Uterus (tissue), 4 donors: ENCODE data around the gene PCP4L1. TPM values are rescaled to one million over a fixed set of nuclear protein-coding genes. Genes with fewer than 3 reads are reported as not detected.
"Not testable (repeated sequence)": the region's sequence is repeated elsewhere in the genome, so short reads cannot be mapped to it uniquely, and the experiment has no call there.

Experiments used
- DNase-seq, 2 donors: peaks; one replicate each; pipeline ENCODE4 v3.0.0-alpha.2; 2019 to 2020
- H3K27ac ChIP-seq, 2 donors: fragments of 200-600 bp; sonication (generic); 1 replicate in 1 of 2; 2 replicates in 1 of 2; pipeline ENCODE4 v1.5.1; 2016 to 2018
- H3K27me3 ChIP-seq, 2 donors: fragments of 200-600 bp; sonication (generic); one replicate each; pipeline ENCODE4 v1.5.1; 2018 to 2019; ENCODE audit warnings: control low read depth in 1 of 2
- H3K36me3 ChIP-seq, 2 donors: fragments of 200-600 bp; sonication (generic); one replicate each; pipeline ENCODE4 v1.5.1; 2019; ENCODE audit warnings: control low read depth in 1 of 2
- H3K4me1 ChIP-seq, 2 donors: fragments of 200-600 bp; sonication (generic); one replicate each; pipeline ENCODE4 v1.5.1; 2018 to 2019; ENCODE audit warnings: control low read depth in 1 of 2
- H3K4me3 ChIP-seq, 2 donors: fragments of 200-600 bp; sonication (generic); 1 replicate in 1 of 2; 2 replicates in 1 of 2; pipeline ENCODE4 v1.5.1; 2018 to 2019; ENCODE audit warnings: mild to moderate bottlenecking in 1 of 2
- H3K9me3 ChIP-seq, 2 donors: fragments of 200-600 bp; sonication (generic); one replicate each; pipeline ENCODE4 v1.5.1; 2019; ENCODE audit warnings: control low read depth in 1 of 2
- CTCF ChIP-seq, 4 experiments: fragments of 200-600 bp in 2 of 4; fragments of 450-650 bp in 2 of 4; sonication (generic) in 2 of 4; IDR thresholded peaks; one replicate each; pipeline ENCODE4 v1.5.1; 2016 to 2019; ENCODE audit warnings: antibody characterized with exemption in 4 of 4, mild to moderate bottlenecking in 2 of 4, moderate library complexity in 1 of 4
- POLR2A ChIP-seq, 2 donors: fragments of 450-650 bp; IDR thresholded peaks; one replicate each; pipeline ENCODE4 v1.6.1; 2016; ENCODE audit warnings: antibody characterized with exemption in 2 of 2, mild to moderate bottlenecking in 1 of 2, moderate library complexity in 1 of 2
- intact Hi-C: fragments of 100-400 bp; cut with DNase I; formaldehyde crosslinking; loops from one replicate; pipeline ENCODE4 v1.15.1; 2023; ENCODE audit warnings: low total_unique reads
- total RNA-seq, 4 donors: library from RNA; depleted of rRNA in 3 of 4; stranded (reverse); fragments of >200 nt in 3 of 4; gene quantifications; one replicate each; pipeline versions ENCODE4 v1.1.0 to v1.2.4, GENCODE V29; 2014 to 2023
- donor health status: DM: yes; HTN: yes; CAD: no.

Gene PCP4L1
- total RNA-seq, 4 donors from 2014 or later = 0.77 to 3.1 (median 1.9) TPM; not detected in 1

- DNase-seq = no peak
- TF ChIP-seq POLR2A (IDR thresholded peaks at IDR 0.05) = no peak
- no peak for TF ChIP-seq CTCF (IDR thresholded peaks at IDR 0.05)
- H3K4me1 ChIP-seq = no peaks in the 10 kb centered on the region
- intact Hi-C loops = no loop called here
- H3K36me3 ChIP-seq = no peaks in the 10 kb centered on the region
- no peak overlapping the region for H3K4me3 ChIP-seq
- no peaks in the 10 kb centered on the region for H3K9me3 ChIP-seq
- no peaks in the 10 kb centered on the region for H3K27me3 ChIP-seq
- H3K27ac ChIP-seq = no peak overlapping the region
Measured at GRCh38 chr1:161241682-161242081, 16.9 kb upstream of the PCP4L1 start.

- intact Hi-C loops = no loop called here
- no peak for TF ChIP-seq POLR2A (IDR thresholded peaks at IDR 0.05)
Measured at GRCh38 chr1:161242313-161242712, 16.2 kb upstream of the PCP4L1 start.

GRCh38 chr1:161244888-161245287 is 13.7 kb upstream of the PCP4L1 start:
- no peak for DNase-seq
- Histone ChIP-seq H3K9me3 (no peaks in the 10 kb centered on the region), H3K4me1 (no peaks in the 10 kb centered on the region), H3K4me3 (no peak overlapping the region), H3K36me3 (no peaks in the 10 kb centered on the region), H3K27ac (no peak overlapping the region), H3K27me3 (no peaks in the 10 kb centered on the region)
- TF ChIP-seq CTCF (IDR thresholded peaks at IDR 0.05) = no peak
- no peak for TF ChIP-seq POLR2A (IDR thresholded peaks at IDR 0.05)
- intact Hi-C loops = no loop called here

More at GRCh38 chr1:161242313-161242712, 16.2 kb upstream of the PCP4L1 start:
- Histone ChIP-seq H3K4me3 (no peak overlapping the region), H3K27ac (no peak overlapping the region), H3K4me1 (no peaks in the 10 kb centered on the region), H3K36me3 (no peaks in the 10 kb centered on the region), H3K9me3 (no peaks in the 10 kb centered on the region), H3K27me3 (no peaks in the 10 kb centered on the region)
- DNase-seq = no peak

- H3K9me3 ChIP-seq, H3K4me3 ChIP-seq, H3K4me1 ChIP-seq, H3K36me3 ChIP-seq, H3K27ac ChIP-seq, H3K27me3 ChIP-seq, intact Hi-C loops, DNase-seq: not testable (repeated sequence)
Measured at GRCh38 chr1:161250100-161250499, 8.4 kb upstream of the PCP4L1 start.

- intact Hi-C loops = no loop called here
- Histone ChIP-seq H3K36me3 (no peaks in the 10 kb centered on the region), H3K4me3 (no peak overlapping the region), H3K4me1 (no peaks in the 10 kb centered on the region), H3K27me3 (no peaks in the 10 kb centered on the region), H3K27ac (no peak overlapping the region), H3K9me3 (no peaks in the 10 kb centered on the region)
- TF ChIP-seq CTCF (IDR thresholded peaks at IDR 0.05) = no peak
- TF ChIP-seq POLR2A (IDR thresholded peaks at IDR 0.05) = no peak
- no peak for DNase-seq
Measured at GRCh38 chr1:161250829-161251228, 7.7 kb upstream of the PCP4L1 start.

- no peak overlapping the region for H3K4me3 ChIP-seq
- H3K36me3 ChIP-seq = no peaks in the 10 kb centered on the region
- DNase-seq = no peak
- H3K9me3 ChIP-seq = no peaks in the 10 kb centered on the region
- H3K27me3 ChIP-seq = no peaks in the 10 kb centered on the region
- no peak for TF ChIP-seq POLR2A (IDR thresholded peaks at IDR 0.05)
- no peak for TF ChIP-seq CTCF (IDR thresholded peaks at IDR 0.05)
- no peaks in the 10 kb centered on the region for H3K4me1 ChIP-seq
- no peak overlapping the region for H3K27ac ChIP-seq
- intact Hi-C loops = no loop called here
Measured at GRCh38 chr1:161251579-161251978, 7.0 kb upstream of the PCP4L1 start.

- DNase-seq, H3K4me1 ChIP-seq, intact Hi-C loops, H3K4me3 ChIP-seq, H3K27ac ChIP-seq, H3K36me3 ChIP-seq, H3K9me3 ChIP-seq: not testable (repeated sequence)
- H3K27me3 ChIP-seq = peaks cover 3 to 10% of the 10 kb centered on the region in 2 donors
Measured at GRCh38 chr1:161255302-161255701, 3.2 kb upstream of the PCP4L1 start.

GRCh38 chr1:161255955-161256520 is 2.5 kb upstream of the PCP4L1 start:
- DNase-seq, intact Hi-C loops, H3K9me3 ChIP-seq, H3K4me3 ChIP-seq, H3K36me3 ChIP-seq, H3K4me1 ChIP-seq, H3K27ac ChIP-seq: not testable (repeated sequence)
- peaks cover 3 to 10% of the 10 kb centered on the region in 2 donors for H3K27me3 ChIP-seq

- H3K27ac ChIP-seq, H3K4me1 ChIP-seq, H3K36me3 ChIP-seq, intact Hi-C loops, H3K4me3 ChIP-seq, H3K9me3 ChIP-seq, DNase-seq: not testable (repeated sequence)
- H3K27me3 ChIP-seq = peaks cover 3 to 10% of the 10 kb centered on the region in 2 donors
Measured at GRCh38 chr1:161257109-161257508, 1.4 kb upstream of the PCP4L1 start.
